ENCODE results near the gene FTSJ3. TPM values are rescaled to one million over a fixed set of nuclear protein-coding genes. Genes with fewer than 3 reads are reported as not detected.

Gene FTSJ3
- total RNA-seq, 3 donors from 2014 or later: 26.9 to 48.2 (median 29.4) TPM

GRCh38 chr17:63833741-63834373 is 6.4 kb upstream of the FTSJ3 start:
- TF ChIP-seq, protein P1, sequence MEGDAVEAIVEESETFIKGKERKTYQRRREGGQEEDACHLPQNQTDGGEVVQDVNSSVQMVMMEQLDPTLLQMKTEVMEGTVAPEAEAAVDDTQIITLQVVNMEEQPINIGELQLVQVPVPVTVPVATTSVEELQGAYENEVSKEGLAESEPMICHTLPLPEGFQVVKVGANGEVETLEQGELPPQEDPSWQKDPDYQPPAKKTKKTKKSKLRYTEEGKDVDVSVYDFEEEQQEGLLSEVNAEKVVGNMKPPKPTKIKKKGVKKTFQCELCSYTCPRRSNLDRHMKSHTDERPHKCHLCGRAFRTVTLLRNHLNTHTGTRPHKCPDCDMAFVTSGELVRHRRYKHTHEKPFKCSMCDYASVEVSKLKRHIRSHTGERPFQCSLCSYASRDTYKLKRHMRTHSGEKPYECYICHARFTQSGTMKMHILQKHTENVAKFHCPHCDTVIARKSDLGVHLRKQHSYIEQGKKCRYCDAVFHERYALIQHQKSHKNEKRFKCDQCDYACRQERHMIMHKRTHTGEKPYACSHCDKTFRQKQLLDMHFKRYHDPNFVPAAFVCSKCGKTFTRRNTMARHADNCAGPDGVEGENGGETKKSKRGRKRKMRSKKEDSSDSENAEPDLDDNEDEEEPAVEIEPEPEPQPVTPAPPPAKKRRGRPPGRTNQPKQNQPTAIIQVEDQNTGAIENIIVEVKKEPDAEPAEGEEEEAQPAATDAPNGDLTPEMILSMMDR (IDR thresholded peaks at IDR 0.05): no peak
- no peak for DNase-seq
- H3K4me3 ChIP-seq: no peak overlapping the region
- ATAC-seq: no peak
- intact Hi-C loops (cut with DNase I, micrococcal nuclease): no loop called here
- peaks cover 37% of the 10 kb centered on the region for H3K36me3 ChIP-seq (ENCODE audit: low read depth)
- H3K9me3 ChIP-seq: no peaks in the 10 kb centered on the region
- H3K4me1 ChIP-seq (ENCODE audit: low read depth): peaks cover 7% of the 10 kb centered on the region

DNA sequence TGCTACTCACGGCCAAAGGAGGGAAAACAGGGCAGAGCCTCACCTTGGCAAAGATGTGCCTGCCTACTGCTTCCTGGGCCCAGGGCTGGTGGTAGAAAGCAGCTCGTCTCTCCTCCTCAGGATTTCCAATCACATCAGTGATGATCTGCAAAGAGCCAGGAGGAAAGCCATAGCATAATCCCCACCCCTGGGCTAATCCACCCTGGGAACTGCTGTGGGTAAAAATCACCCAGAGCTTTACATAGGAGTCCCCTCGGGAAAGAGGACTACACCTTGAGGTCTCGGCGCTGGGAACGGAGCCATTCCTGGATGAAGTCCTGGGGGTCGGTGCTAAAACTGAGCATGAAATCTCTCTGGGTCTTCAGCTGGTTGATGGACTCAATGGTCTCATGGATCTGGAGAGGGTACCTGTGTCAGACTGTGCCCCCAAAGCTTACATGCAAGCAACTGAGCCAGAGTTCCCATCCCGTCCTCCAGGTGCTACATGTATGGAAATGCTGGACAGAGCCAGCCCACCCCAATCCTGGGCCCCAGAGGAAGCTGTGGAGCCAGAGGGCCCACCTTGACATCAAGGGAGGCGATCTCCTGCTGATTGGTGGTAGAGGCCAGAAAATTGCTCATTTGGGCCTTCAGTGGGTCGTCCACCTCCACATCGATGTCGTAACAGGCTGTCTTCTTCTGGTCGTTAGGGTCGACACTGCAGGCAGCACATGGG is 5.7 kb upstream of the FTSJ3 start:
- peaks cover 8% of the 10 kb centered on the region for H3K4me1 ChIP-seq (ENCODE audit: low read depth)
- H3K4me3 ChIP-seq: no peak overlapping the region
- DNase-seq: no peak
- intact Hi-C loops (cut with DNase I, micrococcal nuclease): no loop called here
- TF ChIP-seq, protein P1 (IDR thresholded peaks at IDR 0.05): no peak
- ATAC-seq: no peak
- H3K36me3 ChIP-seq (ENCODE audit: low read depth): peaks cover 37% of the 10 kb centered on the region
- no peaks in the 10 kb centered on the region for H3K9me3 ChIP-seq

GRCh38 chr17:63832455-63832854 is 5.0 kb upstream of the FTSJ3 start:
- TF ChIP-seq, protein P1 (IDR thresholded peaks at IDR 0.05): no peak
- ATAC-seq (no peak), DNase-seq (no peak)
- intact Hi-C loops (cut with DNase I, micrococcal nuclease): no loop called here
- Histone ChIP-seq H3K4me1 (ENCODE audit: low read depth) (peaks cover 10% of the 10 kb centered on the region), H3K36me3 (ENCODE audit: low read depth) (peaks cover 37% of the 10 kb centered on the region), H3K9me3 (no peaks in the 10 kb centered on the region), H3K4me3 (no peak overlapping the region)

DNA sequence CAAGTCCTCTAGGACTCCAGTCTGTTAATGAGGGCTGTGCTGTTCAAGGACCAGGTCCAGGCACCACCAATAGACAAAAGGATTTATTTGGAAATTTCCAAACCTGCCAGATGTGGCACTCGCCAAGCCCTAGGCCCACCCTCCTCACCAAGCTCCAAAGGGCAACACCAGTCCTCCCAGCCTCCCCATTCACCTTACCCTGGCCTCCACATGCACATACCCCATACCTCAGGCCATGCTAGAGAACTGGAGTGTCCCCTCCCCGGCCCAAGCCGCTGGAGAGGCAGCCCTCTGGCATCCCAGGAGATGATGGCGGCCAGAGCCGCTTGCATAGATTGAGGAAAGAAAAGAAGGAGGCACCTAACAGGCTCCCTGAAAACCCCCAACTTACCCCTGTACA is 4.6 kb upstream of the FTSJ3 start:
- Histone ChIP-seq H3K4me3 (no peak overlapping the region), H3K9me3 (no peaks in the 10 kb centered on the region), H3K36me3 (ENCODE audit: low read depth) (peaks cover 34% of the 10 kb centered on the region), H3K4me1 (ENCODE audit: low read depth) (peaks cover 10% of the 10 kb centered on the region)
- intact Hi-C loops (cut with DNase I, micrococcal nuclease): no loop called here
- no peak for DNase-seq
- no peak for ATAC-seq
- TF ChIP-seq, protein P1 (IDR thresholded peaks at IDR 0.05): no peak

DNA sequence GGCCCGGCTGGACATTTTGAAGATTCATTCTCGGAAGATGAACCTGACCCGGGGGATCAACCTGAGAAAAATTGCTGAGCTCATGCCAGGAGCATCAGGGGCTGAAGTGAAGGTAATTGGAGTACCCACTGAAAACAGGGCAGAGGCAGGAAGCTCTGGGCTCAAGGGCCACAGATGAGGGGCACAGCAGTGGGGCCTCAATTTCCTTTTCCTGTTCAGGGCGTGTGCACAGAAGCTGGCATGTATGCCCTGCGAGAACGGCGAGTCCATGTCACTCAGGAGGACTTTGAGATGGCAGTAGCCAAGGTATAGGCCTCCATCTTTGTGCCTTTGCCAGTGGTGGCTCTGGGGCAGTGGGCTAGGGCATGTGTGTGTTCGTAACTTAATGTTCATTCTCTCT is 4.0 kb upstream of the FTSJ3 start:
- Histone ChIP-seq H3K9me3 (no peaks in the 10 kb centered on the region), H3K36me3 (ENCODE audit: low read depth) (peaks cover 32% of the 10 kb centered on the region), H3K4me1 (ENCODE audit: low read depth) (peaks cover 10% of the 10 kb centered on the region), H3K4me3 (no peak overlapping the region)
- no peak for DNase-seq
- TF ChIP-seq, protein P1 (IDR thresholded peaks at IDR 0.05): no peak
- intact Hi-C loops (cut with DNase I, micrococcal nuclease): no loop called here
- no peak for ATAC-seq

Data from mucosa of descending colon (tissue), 3 donors.